Kidney glomerular epithelial cell (primary cell): Measurements from ENCODE around the gene ARSI.

Experiments
- DNase-seq: peaks from one replicate; lab custom pipeline; 2025; lab: John Stamatoyannopoulos, UW

Gene ARSI

GRCh38 chr5:150293091-150293941, 9.4 kb downstream of the ARSI start:
- no peak for DNase-seq

DNA sequence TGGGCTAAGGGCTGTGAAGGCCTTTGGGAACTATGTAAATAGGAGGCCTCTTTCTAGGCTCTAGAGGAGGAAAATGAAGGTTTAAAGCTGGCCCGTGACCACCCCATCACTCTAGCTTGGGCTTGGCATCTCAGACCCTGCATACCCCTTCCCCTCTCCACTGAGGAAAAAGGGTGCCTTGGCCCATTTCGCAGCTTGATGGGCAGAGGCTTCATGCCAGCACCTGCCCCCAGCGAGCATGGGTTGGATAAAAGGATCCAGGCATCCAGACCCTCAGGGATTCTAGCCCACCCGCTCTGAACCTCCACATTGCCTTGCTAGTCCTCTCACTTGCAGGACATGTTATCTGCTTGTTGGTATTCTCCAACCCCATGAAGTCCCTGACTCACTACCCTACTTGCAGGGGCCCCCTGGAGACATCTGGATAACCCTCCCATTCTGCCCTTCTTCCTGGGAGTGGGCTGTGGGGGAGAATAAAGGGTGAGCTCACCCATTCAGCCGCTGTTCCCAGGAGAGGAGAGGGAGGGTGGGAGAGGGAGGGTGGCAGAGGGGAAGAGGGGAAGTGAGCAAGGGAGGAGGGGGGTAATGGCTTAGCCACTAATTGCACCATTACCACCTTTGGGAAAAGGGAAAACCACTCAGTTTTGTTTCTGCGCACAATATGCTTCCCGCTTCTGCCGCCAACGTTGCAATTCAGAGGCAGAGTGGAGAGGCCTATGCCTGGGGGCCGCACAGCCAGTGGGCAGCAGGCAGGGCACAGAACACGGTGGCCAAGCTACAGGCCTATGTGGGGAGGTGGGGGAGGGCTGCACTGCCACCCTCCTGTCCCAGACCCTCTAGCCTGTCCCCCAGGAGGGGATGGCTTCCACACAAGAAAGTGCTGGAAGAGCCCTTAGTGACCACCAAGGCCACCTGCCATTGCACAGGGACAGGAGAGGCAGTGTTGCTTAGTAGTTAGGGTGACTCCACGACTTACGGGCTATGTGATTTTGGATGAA, 11.0 kb downstream of the ARSI start:
- no peak for DNase-seq

DNA sequence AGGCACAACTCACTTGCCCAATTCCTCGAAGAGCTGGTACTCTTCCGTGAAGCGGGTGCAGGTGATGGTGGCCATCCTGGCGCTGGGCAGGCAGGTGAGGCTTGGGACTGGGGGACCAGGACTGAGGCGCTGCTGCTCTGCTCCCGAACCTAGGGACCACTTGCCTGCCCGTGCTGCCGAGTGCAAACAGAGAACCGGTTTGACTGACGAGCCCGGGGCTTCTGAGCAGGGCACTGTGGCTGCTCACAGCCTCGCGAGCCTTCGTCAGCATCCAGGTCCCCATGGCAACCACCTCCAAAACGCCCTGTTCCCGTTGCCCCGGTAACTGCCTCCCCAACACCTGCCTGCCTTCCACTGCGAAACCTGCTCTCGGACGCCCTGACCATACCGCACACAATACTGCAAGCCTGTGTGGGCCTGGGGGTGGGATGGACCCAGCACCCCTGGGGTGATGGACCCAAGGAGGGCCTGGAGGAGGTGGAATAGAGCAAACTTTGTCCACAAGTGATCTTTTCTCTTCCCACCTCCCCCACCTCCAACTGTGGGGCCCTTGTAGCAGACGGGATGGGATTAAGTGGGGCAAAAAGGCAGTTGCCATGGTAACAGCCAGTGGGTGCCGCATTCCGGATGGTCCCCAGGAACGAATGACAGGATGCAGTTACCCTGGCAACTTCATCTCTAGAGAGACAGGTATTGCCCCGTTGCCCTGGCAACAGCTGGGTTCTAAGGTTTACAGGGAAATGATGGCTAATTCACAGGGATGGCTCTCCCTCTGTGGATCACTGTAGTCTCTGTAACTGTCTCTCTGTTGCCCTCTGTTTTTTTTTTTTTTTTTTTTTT, 12.9 kb downstream of the ARSI start, which contains the start of gene CAMK2A:
CAMK2A (minus strand) TSS at position 223 of the 840 bp plus-strand sequence; CDS start at position 75, 148 bp downstream.
- no peak for DNase-seq

DNA sequence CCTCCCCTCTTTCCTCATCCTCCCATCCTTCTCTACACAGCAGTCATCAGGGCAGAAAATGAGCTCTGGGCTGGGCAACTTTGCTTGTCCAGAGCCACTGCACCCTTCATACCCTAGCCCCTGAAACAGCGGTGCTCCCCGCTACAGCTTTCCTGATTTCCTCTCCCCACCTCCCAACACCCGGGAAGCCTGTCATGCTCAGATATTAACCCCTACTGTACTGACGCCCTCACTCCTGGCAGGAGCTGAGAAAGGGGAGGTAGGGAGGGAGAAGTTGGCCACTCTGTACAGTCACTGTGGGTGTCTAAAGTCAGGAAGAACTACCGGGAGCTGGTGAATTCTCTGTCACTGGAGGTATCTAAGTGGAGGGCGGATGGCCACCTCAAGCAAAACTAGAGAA, 13.9 kb downstream of the ARSI start:
- DNase-seq = no peak

DNA sequence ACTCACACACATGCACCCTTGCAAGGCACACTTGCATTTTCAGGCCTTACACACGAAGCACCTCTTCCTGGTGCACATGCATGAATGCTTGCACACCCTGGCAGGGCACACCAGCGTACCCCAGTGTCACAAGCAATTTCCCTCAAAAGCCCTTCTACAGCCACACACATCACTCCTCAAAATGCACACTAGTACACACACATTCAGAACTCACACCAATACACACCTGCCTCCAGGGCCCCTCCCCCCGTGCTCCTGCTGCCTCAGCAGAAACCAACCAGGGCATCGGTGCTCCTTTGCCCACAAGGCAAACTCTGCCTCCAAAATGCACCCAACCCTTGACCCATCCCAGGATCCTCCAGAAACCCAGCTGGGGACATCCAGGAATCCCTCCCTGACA, 14.3 kb downstream of the ARSI start:
- DNase-seq = no peak

- DNase-seq = no peak
Measured at GRCh38 chr5:150286820-150287219, 15.9 kb downstream of the ARSI start.

- DNase-seq = no peak
Measured at GRCh38 chr5:150285114-150285513, 17.6 kb downstream of the ARSI start.

DNA sequence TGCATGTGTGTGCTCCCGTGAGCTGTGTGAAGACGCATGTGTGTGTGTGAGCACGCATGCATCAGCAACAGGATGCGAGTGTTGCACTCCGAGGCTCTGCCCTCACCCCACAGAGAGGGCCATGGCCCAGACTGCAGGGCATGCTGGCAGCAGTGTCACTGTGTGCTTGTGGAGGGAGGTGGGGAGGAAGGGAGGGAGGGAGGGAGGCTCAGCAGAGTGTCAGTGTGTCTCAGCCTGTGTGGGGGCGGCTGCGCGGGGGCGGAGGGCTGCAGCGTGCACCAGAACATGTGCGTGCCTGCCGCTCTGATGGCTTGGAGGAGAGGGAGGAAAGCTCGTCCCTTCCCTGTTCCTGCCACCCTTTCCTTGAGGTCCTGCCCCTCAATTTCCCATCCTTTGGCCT, 18.4 kb downstream of the ARSI start:
- no peak for DNase-seq

- DNase-seq = no peak
Measured at GRCh38 chr5:150283904-150284303, 18.8 kb downstream of the ARSI start.

- no peak for DNase-seq
Measured at GRCh38 chr5:150281987-150282386, 20.7 kb downstream of the ARSI start.

DNA sequence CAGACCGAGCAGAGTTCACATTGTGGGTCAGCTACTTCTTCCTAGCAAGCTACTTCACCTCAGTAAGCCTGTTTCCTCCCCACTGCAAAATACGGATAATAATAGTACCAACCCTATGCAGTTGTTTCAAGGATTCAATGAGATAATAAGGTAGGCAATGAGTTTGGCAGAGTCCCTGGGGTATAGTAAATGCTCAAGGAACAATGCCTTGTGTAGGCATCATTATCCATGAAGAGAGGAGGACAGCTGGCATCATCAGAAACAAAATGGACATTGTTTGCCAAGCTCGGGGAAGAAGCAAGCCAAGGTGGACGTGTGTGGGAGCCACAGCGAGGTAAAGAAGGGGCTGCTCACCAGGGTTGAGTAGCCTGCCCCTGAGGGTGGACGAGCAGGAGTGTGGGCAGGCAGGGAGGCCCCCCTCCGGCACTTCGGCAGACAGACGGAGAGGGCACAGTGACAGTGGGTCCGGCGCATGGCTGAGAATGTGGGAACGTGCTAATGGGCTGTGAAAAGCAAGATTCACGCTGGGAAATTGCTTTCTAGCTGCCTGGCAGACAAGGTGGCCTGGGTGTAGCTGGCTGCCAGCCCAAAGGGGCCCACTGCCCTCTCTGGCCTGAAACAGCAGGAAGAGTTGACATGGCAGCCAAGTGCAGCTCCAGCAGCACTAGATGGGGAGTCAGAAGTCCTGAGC, 23.2 kb downstream of the ARSI start:
- no peak for DNase-seq

- DNase-seq = no peak
Measured at GRCh38 chr5:150278916-150279315, 23.8 kb downstream of the ARSI start.

- DNase-seq = no peak
Measured at GRCh38 chr5:150278046-150278730, 24.5 kb downstream of the ARSI start.

DNA sequence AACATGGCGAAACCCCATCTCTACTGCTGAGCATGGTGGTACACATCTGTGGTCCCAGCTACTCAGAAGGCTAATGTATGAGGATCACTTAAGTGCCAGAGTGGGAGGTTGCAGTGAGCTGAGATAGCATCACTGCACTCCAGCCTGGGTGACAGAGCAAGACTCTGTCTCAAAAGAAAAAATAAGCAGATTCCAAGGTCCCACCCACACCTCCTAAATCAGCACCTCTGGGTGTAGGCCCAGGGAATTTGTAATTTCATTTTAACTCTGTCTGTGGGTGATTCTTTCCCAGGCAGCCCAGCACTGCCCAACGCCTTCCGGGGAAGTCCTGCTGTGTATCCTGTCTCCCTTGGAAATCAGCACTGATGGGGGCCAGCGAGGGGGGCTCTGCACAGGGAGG, 25.7 kb downstream of the ARSI start:
- DNase-seq = no peak

DNA sequence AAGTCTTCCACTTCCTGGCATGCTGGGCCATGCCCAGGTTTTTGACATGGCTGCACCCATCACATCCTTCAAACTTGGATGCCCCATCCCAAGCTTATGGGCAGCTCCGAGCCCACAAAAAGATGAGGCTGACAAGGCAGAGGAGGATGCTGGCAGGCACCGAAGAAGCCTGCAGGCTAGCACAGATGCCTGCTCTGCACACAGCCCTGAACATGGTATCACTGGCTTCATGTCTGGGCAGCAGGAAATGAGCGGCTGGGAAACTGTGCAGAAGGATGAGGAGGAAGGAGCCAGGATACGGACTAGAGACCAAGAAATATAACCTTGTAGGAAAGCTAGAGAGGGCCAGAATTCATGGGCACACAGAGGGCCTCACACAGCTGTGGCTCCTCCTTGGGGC, 27.9 kb downstream of the ARSI start:
- DNase-seq = no peak

DNA sequence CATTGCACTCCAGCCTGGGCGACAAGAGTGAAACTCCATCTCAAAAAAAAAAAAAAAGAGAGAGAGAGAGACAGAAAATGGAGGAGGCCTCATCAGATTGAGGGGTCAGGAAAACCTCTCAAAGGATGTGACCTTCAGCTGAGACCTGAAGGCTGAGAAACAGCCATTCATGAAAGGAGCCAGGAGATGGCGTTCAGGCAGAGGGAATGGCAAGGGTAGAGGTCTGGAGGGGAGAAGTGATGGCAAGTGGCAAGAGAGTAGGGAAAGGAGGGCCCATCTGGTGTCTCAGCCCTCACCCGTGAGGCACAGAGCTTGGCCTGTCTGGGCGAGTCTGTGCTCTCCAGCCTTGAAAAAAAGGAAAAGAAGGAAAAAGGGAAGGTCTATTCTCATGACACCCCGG, 30.2 kb downstream of the ARSI start:
- peak; percentile 6 for DNase-seq

GRCh38 chr5:150271923-150272322, 30.8 kb downstream of the ARSI start:
- DNase-seq = no peak

- no peak for DNase-seq
Measured at GRCh38 chr5:150271296-150271692, 31.4 kb downstream of the ARSI start.

DNA sequence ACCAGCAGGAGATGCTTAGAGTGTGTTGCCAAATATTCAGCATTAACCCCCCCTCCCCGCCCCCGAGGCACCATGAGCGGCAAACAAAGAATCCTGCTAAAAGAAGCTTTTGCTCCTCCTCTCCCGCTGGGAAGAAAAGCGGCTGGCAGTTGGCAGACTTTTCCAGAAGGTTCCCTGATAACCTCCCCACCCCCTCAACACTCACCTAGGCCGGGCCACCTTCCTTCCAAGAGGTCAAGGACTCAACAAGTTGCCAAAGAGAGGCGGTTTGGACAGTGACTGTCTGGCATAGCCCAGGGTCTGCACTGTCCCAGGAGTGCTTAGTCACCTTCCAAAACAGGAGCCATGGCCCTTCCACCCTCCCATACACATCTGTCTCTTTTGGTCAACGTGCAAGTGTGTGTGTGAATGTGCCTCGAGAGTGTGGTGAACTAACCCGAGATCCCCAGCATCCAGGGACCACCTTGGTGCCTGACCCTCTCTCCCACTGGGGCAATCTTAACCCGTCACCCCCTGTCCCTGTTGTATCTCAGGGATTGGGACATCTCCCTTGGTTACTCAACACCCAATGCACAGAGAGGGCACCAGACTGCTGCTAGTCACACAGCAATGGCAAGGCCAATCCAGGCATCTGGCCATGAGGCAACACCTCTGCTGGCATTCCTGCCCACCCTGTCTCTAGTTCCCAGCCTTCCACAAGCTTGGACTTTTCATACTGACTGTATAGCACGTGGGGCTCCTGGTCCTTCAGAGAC, 32.0 kb downstream of the ARSI start:
- DNase-seq = no peak

DNA sequence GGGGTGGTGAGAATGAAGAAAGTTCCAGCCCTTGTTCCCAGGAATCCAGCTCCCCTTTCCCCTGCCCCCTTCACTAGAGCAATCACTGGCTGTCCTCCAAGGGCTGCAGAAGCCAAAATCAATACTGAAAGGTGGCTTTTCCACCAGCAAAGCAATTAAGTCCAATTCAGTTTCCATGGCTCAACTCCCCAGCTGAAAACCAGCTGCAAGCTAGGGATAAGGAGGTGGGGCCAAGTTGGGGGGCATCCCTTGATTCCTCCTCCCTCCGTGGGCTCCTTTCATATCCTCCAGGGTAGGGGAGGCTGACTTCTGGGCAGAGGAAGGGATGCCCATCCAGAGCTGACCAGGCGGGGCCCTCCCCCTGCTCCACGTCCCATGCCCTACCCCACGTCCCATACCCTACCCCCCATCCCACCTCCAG, 35.8 kb downstream of the ARSI start:
- no peak for DNase-seq
